HG02623 (cell line): ENCODE measurements around the gene PTCH2.
"Not testable (repeated sequence)": the region's sequence is repeated elsewhere in the genome, so short reads cannot be mapped to it uniquely, and the experiment has no call there.

ENCODE experiments used
- ATAC-seq: cut with Tn5 transposase; IDR thresholded peaks from one replicate; pipeline ENCODE4 v1.9.1; 2021; ENCODE audit warnings: moderate library complexity; ENCODE audit not compliant: unreplicated experiment

The PTCH2 gene

DNA sequence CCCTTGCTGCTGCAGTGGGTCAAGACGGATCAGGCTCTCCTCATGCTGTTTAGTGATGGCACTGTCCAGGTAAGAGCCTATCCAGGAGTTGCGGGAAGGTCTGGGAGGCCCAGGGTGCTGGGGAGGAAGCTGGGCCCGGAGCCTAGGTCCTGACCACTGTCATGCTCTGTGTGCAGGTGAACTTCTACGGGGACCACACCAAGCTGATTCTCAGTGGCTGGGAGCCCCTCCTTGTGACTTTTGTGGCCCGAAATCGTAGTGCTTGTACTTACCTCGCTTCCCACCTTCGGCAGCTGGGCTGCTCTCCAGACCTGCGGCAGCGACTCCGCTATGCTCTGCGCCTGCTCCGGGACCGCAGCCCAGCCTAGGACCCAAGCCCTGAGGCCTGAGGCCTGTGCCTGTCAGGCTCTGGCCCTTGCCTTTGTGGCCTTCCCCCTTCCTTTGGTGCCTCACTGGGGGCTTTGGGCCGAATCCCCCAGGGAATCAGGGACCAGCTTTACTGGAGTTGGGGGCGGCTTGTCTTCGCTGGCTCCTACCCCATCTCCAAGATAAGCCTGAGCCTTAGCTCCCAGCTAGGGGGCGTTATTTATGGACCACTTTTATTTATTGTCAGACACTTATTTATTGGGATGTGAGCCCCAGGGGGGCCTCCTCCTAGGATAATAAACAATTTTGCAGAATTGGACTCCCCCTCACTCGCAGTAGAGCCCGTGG lies 37.6 kb downstream of the PTCH2 start:
- no peak for ATAC-seq

DNA sequence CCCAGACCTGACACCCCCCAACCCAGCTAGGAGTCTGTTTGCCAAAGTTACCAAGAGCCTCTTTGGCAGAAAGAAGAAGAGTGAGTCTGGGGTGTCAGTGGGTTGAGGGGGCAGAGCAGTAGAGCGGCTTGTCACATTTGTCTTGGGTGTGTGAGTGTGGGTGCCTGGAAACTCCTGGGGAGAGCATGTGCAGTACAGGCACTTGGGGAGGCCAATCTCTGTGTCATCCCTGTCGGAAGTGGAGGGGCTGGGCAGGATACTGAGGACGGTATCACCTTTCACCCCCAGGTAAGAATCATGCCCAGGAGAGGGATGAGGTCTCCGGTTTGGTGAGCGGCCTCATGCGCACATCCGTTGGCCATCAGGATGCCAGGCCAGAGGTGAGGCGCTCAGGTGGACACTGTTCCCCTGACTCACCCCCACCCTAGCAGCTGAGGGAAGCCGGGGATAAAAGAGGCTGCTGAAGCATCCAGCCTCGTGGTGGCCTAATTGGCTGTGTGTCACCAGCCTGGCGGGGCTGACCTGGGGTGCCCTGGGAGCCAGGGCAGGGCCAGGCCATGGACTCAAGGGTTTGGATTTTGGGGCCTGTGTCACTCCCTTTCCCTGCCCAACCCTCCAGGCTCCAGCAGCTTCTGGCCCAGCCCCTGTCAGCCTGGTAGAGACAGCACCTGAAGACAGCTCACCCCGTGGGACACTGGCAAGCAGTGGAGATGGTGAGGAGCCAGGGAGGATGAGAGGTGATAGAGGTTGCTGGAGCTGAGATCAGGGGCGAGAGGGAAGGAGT lies 39.5 kb downstream of the PTCH2 start:
- ATAC-seq = no peak

DNA sequence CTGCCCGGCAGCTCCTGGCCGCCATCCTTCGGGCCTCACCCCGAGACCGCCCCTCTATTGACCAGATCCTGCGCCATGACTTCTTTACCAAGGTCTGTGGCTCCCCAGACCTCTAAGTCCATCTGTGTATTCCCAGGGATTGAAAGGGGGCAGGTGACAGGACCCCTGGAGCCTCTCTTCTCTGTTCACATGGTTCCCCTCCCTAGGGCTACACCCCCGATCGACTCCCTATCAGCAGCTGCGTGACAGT lies 40.1 kb downstream of the PTCH2 start:
- ATAC-seq = no peak

DNA sequence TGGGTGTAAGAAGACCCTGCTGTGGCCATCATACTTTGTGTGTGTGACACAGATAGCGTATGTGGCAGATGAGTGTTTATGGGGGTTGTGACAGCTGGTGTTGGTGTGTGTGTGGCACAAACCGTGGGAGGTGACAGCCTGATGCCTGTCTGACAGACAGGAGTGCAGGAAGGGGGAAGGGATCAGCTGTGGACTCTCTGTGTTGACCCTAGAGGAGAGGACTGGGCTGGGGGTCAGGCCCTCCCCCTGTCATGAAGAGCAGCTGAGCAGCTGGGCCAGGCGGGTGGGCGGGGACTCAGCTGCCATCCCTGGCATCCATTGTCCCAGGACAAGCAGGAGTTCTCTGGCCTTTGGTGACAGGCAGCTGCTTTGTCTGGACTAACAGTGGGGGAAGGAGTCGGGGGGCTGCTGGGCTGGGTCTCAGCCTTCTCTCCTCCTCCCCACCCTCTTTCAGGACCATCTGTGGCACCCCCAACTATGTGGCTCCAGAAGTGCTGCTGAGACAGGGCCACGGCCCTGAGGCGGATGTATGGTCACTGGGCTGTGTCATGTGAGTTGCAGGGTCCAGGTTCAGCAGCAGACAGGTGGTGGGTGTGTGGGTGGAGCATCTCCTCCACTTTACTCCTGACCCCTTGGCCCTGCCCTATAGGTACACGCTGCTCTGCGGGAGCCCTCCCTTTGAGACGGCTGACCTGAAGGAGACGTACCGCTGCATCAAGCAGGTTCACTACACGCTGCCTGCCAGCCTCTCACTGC lies 40.6 kb downstream of the PTCH2 start:
- no peak for ATAC-seq

DNA sequence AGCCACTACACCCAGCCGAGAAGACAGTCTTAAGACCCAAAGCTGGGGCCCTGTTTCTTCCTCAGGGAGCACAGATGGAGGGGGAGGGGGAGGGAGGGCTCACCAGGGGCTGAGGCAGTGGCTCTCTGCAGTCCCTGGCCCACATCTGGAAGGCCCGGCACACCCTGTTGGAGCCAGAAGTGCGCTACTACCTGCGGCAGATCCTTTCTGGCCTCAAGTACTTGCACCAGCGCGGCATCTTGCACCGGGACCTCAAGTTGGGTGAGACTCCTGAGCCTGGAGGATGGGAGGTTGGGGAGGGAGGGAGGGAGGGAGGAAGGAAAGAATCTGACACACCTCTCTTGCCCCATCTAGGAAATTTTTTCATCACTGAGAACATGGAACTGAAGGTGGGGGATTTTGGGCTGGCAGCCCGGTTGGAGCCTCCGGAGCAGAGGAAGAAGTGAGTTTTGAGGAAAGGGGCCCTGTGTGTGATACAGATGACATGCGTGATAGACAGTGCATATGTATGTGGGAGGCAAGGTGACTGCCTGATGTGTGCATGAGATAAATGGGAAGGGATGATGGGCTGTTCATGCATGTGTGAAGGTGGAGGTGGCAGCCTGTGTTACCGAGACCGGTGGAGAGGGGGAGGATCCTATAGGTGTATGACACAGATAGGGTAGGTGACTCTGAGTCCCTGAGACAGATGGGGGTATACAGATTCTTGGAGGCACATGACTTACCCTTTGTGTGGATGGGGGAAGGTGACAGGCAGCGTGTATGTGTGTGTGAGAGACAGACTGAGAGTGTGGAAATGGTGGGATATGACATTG lies 41.4 kb downstream of the PTCH2 start:
- no peak for ATAC-seq

DNA sequence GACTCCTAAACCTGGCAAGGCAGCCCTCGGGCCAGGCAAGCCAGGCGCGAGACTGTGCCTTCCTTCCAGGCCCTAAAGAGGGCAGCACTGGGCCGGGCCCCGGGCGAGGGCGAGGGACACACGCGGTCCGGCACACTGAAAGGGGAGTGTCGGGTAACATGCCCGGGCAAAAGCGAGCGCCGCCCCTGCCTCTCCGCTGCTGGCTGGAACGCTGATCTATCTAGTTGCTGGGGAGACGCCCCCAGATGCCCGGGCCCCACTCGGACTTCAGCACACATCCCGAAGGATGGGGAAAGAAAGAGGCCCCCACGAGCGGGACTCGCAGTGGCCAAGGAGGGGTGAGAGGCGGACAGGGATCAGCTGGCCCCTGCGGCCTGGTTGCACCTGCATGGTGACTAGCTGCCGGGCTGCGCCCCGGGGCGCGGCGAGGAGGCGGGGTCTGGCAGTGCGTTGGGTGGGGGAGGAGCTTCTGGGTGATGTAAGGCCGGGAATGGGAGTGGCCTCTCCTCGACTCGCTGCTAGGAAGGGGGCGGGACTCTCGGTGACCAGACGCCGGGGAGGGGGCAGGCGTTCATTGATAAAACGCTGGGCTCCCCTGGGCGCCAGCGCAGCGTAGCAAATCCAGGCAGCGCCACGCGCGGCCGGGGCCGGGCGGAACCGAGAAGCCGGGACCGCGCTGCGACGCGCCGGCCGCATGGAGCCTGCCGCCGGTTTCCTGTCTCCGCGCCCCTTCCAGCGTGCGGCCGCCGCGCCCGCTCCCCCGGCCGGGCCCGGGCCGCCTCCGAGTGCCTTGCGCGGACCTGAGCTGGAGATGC lies 43.1 kb downstream of the PTCH2 start, which contains the start of gene PLK3:
TSS of gene PLK3 (plus strand) at position 608 of the 815 bp plus-strand sequence. CDS start at position 695, 87 bp downstream.
- peak; percentile 79 for ATAC-seq

DNA sequence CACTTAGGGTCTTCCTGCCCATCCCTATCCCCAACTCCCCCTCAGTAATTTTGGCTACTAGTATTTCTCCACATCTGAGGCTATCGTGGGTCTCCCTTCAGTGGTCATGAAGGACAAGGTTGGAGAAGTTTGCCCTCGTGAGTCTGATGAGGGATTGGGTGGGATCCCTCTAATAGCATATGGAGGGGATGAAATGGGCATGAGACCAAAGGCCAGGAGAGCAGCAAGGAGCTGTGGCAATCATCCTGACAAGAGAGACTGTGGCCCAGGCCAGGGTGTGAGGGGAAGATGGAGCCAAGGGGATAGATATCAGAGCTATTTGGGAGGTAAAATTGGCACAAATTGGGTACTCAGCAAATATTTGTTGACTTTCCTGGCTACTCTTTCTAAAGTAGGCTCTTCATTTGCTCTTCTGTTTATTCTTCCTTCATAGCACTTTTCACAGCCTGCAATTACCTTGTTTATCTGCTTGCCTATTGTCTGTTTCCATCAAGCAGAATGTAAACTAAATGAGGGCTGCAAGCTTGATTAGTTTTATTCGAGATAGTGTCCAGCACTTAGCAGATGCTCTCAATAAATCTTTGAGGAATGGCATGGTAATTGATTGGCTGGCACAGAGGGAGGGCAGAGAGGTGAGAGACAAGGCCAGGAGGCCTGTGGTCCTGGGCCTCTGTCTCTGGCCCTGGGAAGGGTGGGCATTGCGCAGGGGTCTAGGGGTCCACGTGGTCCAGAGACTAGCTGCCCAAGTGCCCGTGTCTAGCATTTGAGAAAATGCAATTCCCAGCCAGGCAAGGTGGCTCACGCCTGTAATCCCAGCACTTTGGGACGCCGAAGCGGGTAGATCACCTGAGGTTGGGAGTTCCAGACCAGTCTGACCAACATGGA lies 44.3 kb downstream of the PTCH2 start:
- no peak for ATAC-seq

DNA sequence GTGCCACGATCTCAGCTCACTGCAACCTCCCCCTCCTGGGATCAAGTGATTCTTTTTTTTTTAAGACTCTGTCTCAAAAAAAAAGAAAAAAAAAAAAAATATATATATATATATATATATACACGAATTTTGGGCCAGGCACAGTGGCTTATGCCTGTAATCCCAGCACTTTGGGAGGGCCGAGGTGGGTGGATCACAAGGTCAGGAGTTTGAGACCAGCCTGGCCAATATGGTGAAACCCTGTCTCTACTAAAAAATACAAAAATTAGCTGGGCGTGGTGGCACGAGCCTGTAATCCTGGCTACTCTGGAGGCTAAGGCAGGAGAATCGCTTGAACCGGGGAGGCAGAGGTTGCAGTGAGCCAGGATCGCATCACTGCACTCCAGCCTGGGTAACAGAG lies 45.2 kb downstream of the PTCH2 start:
- not testable (repeated sequence) for ATAC-seq

DNA sequence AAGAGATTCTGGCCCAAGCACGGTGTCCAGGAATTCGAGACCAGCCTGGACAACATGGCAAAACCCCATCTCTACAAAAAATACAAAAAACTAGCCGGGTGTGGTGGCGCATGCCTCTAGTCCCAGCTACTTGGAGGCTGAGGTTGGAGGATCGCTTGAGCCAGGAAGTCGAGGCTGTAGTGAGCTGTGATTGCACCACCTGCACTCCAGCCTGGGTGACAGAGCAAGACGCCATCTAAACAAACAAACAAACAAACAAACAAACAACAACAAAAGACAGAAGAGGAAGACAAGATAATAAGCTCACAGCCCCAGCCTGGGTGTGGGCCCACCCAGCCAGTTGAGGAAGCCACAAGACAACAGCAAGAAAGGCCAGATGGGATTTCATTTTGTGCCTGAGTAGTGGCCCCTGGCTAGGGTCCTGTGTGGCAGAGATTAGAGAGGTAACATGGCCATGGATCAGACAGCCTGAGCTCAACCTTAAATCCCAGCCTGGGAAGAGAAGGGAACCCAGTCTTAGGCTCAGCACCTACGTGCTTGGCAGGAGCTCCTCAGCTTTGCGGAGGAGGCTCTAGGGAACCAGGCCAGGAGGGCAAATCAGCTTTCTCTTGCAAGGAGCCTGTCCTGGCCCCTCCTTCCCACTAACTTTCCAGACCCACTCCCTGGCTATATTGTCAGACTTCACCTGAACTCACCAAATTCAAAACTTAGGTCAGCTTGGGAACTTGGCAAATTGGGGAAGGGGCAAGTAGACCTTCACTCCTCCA lies 50.1 kb downstream of the PTCH2 start:
- no peak for ATAC-seq

DNA sequence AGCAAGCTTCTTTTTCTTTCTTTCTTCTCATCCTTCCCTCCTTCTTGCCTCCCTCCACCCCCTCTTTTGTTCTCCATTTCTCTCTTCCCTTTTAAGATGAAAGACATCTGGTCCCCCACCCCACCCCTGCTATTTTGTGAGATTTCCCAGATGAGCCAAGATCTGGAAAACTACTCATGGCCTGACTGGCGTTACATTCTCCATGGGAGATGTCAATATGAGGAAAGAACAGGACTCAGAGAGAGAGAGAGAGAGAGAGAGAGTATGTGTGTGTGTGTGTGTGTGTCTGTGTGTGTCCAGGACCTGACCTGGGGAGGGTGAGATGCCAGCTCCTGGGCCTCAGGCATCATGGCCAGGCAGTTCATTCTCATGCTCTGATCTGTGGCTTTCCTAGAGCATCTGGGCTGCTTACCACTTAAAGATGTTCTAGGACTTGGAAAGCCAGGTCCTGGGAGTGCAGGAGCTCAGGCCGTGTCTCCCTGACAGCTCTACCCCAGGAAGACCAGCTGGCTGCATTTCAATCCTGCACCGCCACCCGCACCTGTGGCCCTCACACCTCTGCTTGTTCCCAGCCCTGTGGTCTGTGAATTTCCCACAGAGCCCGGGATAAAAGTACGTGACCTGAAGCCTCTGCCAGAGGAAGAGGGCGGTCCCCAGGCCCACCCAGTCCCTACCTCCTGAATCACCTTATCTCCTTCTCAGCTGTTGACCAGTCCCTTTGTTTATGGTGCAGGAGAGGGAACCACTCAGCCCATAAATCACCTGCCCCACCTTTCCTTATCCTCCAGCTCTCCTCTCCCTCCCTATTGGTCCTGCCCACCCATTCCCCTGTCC lies 51.9 kb downstream of the PTCH2 start:
- ATAC-seq = no peak

DNA sequence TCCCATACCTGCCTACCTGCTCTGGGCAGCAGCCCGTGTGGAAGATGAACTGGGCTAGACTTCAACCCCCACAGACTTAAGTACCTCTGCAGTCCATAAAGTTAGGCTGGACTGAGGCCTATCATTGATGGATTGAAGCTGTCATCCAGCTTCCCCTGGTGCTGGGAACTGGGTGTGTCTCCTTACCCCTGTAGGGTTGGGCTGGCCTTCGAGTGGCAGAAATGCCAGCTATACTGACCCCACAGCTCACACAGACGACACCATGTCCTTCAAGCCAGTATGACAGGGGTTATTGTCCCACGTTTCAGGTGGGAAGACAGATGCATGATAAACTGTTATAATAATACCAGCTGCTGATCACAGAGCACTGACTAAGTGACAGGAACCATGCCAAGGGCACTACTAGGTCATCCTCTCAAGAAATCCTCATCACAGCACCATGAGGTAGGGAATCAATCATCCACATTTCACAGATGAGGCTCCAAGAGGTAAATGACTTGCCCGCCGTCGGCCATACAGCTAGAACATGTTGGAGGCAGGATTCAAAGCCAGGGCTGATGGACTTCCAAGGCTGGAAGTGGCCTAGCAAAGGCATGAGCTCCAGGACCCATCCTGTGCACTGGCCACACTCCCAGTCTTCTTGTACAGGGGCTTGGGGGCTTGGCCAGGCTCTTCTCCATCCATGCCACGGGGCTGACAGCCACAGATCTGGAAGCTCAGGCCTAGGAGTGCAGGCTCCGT lies 54.8 kb downstream of the PTCH2 start, which contains the start of gene BEST4:
TSS of gene BEST4 (minus strand) at position 51 of the 741 bp plus-strand sequence. CDS start 465 bp downstream, outside the sequence.
- no peak for ATAC-seq

DNA sequence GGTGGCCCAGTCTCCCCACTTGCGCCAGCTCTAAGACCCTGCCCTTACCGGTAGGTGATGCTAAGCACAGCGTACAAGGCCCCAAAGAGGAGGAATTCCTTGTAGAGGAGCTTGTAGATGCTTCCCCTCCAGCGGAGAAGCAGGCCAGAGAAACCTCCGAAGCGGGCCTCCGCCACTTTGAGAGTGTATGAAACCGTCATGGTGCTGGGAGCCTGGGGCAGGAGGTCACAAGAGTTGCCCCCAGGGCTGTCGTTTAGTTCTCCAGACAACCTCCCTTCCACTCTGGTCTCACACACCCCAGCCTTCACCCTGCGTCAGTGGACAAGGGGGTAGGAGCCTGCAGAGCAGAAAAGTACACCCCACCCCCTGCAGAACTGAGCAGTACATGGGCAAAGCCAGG lies 55.5 kb downstream of the PTCH2 start:
- no peak for ATAC-seq

DNA sequence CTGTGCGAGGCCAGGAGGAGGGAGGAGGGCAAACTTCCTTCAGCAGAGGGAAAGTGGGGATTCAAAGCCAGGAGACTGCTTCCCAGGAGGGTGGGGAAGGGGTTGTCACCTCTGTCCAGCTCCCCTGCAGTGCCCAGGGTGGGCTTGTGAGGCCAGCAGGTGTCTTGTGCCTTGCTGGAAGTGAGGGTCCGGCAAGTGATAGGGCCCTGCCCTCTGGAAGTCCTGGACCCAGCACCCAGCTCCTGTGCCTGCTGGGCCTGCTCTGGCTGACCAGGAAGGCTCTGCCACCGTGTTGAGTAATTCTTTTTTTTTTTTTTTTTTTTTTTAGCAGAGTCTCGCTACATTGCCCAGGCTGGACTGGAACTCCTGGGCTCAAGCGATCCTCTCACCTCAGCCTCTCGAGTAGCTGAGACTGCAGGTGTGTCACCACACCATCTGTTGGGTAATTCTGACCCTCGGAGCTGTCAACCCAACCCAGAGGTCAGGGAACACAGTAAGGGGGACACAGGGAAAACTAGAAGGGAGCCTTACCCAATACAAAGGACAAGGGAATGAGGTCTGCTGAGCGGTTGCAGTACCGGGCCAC lies 56.1 kb downstream of the PTCH2 start:
- no peak for ATAC-seq

DNA sequence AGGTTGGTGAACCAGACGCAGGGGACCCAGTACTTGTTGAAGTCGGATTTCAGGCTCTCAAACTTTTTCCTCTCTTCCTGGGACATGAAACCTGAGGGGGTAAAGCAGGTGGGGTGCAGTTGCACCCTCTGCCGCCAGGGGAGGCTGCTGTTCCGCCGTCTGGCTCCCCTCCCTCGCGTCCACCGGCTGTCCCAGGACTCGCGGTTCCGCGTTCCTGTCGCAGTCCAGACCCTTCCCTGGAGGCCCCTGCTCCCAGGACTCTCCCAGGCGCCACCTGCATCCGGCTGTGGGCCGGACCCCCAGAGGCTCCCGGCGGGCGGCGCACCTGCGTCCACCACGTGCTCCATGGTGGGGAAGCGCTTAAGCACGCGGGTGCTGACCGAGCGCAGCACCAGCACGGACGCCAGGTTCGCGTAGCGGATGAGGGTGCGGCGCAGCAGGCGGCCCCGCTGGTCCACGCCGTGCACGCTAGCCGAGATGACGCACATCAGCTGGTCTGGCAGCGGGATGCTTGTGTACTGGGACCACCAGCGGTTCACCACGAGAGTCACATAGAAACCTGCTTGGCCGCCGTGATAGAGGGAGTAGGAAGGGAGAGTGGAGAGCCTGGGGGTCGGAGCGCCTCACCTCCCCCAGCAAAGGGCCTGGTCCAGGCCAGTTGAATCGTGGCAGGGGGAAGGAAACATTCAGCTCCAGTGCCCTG lies 56.8 kb downstream of the PTCH2 start:
- ATAC-seq = no peak

DNA sequence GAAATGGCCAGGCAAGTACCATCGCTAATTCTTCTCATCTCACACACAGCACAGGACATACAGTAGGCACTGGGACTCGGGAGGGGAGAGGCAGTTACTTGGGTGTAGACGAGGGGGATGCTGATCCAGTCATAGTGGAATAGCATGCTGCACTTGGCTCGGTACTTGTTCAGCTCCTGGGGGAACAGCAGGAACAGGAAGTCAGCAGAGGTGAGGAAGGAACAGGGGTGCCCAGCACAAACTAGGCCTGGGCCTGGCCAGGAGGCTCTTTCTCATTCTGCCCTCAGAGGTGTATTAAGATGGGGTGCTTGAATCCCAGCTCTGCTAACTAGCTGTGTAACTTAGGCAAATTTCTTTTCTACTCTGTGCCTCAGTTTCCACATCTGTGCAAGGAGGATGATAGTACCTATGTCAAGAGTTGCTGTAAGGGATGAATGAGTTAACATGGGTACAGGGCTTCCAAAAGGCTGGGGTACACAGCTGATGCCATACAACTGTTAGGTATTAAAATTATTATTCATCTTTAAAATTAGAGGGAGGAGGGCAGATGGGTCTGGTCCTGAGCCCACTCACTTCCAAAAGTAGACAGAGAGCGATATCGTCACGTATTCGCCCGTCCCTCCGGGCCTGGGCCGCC lies 57.4 kb downstream of the PTCH2 start:
- no peak for ATAC-seq
